Endothelial cell of umbilical vein (primary cell): ENCODE measurements around the gene CGB3.

Experiments used
- EZH2 ChIP-seq: IDR thresholded peaks from 2 replicates; pipeline ENCODE4 v1.6.1; 2012; ENCODE audit warnings: borderline replicate concordance, low read depth, mild to moderate bottlenecking, moderate library complexity, low read length, inconsistent platforms; ENCODE audit not compliant: severe bottlenecking
- POLR2A ChIP-seq: IDR thresholded peaks from 2 replicates; pipeline ENCODE4 v1.6.1; 2012; ENCODE audit warnings: low read depth, mild to moderate bottlenecking, control low read depth, low read length
- POLR2AphosphoS5 ChIP-seq: IDR thresholded peaks from 2 replicates; pipeline ENCODE4 v1.6.1; 2012; ENCODE audit warnings: low read depth, mild to moderate bottlenecking, control low read depth, low read length, moderate library complexity; ENCODE audit not compliant: insufficient read depth
- TF ChIP-seq, protein P1 (sequence below), 2 donors: IDR thresholded peaks; 1 replicate in 1 of 2; 2 replicates in 1 of 2; pipeline ENCODE4 v1.5.1; 2011; ENCODE audit warnings: low read length in 2 of 2, mild to moderate bottlenecking in 2 of 2, moderate library complexity in 2 of 2, control low read depth in 1 of 2, inconsistent platforms in 1 of 2, low read depth in 1 of 2; ENCODE audit not compliant: insufficient read depth in 1 of 2; ENCODE audit errors: extremely low read depth in 1 of 2

DNA sequence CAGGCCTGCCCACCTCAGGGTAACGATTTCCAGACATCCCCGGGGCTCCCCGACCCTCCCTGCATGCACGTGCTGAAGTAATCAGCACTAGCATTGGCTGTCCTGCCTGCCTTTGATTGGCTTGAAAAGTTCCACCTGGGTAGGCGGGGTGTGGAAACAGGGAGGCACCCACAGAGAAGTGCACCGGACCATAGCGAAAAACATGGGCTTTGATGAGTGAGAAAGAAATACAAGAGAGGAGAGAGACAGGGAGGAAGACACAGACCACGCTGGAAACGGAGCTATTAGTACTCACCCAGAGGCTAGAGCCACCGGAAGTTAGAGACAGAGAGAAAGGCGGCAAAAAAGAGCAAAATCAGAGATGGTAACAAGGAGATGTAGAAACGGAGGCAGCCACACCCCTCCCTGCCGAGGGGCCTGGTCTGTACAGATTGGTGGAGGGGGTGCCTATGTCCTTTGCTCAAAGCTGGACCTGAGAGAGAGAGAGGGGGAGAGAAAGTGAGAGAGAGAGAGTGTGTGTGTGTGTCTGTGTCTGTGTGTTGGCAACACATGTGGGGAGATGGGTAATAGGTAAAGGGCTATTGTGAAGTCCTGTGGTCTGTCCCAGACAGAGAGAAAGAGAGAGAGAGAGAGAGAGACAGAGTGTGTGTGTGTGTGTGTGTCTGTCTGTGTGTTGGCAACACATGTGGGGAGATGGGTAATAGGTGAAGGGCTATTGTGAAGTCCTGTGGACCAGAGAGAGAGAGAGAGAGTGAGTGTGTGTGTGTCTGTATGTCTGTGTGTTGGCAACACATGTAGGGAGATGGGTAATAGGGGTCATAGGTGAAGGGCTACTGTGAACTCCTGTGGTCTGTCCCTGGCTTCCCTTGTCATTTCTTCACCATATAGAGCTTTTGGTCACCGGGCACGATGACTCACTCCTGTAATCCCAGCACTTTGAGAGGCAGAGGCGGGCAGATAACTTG, 2.9 kb downstream of the CGB3 start:
- TF ChIP-seq, protein P1, sequence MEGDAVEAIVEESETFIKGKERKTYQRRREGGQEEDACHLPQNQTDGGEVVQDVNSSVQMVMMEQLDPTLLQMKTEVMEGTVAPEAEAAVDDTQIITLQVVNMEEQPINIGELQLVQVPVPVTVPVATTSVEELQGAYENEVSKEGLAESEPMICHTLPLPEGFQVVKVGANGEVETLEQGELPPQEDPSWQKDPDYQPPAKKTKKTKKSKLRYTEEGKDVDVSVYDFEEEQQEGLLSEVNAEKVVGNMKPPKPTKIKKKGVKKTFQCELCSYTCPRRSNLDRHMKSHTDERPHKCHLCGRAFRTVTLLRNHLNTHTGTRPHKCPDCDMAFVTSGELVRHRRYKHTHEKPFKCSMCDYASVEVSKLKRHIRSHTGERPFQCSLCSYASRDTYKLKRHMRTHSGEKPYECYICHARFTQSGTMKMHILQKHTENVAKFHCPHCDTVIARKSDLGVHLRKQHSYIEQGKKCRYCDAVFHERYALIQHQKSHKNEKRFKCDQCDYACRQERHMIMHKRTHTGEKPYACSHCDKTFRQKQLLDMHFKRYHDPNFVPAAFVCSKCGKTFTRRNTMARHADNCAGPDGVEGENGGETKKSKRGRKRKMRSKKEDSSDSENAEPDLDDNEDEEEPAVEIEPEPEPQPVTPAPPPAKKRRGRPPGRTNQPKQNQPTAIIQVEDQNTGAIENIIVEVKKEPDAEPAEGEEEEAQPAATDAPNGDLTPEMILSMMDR (IDR thresholded peaks at IDR 0.05; ENCODE audit: extremely low read depth in 1 of 2, insufficient read depth in 1 of 2, low read depth in 1 of 2, low read length in 2 of 2) = no peak
- no peak for TF ChIP-seq POLR2AphosphoS5
- no peak for TF ChIP-seq POLR2A
- TF ChIP-seq EZH2 = no peak
